Astrocyte (in vitro differentiated cells and primary cell): Measurements from ENCODE around the gene F10.

Experiments used
- EZH2 ChIP-seq: IDR thresholded peaks from 2 replicates; pipeline ENCODE4 v1.6.1; 2012; ENCODE audit warnings: mild to moderate bottlenecking, low read length, inconsistent platforms; ENCODE audit not compliant: insufficient read depth
- TF ChIP-seq, protein P1 (sequence below): IDR thresholded peaks from 2 replicates; pipeline ENCODE4 v1.5.1; 2011; ENCODE audit warnings: low read depth, mild to moderate bottlenecking, inconsistent platforms, low read length, moderate library complexity; ENCODE audit not compliant: insufficient read depth

DNA sequence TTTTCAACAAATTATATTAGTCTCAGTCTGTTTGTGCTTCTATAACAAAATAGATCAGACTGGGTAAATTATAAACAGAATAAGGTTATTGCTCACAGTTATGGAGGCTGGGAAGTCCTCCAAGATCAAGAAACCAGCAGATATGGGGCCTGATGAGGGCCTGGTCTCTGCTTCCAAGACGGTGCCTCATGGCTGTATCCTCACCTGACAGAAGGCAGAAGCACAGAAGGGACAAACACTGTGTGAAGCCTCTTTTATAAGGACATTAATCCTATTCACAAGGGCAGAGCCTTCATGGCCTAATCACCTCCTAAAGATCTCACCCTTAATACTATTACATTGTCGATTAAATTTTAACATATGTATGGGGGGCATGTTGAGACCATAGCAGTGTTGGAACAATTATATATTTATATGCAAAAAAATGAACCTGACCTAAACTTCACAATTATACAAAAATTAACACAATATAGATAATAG lies 12.7 kb downstream of the F10 start:
- TF ChIP-seq, protein P1, sequence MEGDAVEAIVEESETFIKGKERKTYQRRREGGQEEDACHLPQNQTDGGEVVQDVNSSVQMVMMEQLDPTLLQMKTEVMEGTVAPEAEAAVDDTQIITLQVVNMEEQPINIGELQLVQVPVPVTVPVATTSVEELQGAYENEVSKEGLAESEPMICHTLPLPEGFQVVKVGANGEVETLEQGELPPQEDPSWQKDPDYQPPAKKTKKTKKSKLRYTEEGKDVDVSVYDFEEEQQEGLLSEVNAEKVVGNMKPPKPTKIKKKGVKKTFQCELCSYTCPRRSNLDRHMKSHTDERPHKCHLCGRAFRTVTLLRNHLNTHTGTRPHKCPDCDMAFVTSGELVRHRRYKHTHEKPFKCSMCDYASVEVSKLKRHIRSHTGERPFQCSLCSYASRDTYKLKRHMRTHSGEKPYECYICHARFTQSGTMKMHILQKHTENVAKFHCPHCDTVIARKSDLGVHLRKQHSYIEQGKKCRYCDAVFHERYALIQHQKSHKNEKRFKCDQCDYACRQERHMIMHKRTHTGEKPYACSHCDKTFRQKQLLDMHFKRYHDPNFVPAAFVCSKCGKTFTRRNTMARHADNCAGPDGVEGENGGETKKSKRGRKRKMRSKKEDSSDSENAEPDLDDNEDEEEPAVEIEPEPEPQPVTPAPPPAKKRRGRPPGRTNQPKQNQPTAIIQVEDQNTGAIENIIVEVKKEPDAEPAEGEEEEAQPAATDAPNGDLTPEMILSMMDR: no peak
- TF ChIP-seq EZH2: no peak
